ENCODE measurements around the gene C1orf174.

- no peak for TF ChIP-seq POLR2A (IDR thresholded peaks at IDR 0.05)
- TF ChIP-seq, protein P1, sequence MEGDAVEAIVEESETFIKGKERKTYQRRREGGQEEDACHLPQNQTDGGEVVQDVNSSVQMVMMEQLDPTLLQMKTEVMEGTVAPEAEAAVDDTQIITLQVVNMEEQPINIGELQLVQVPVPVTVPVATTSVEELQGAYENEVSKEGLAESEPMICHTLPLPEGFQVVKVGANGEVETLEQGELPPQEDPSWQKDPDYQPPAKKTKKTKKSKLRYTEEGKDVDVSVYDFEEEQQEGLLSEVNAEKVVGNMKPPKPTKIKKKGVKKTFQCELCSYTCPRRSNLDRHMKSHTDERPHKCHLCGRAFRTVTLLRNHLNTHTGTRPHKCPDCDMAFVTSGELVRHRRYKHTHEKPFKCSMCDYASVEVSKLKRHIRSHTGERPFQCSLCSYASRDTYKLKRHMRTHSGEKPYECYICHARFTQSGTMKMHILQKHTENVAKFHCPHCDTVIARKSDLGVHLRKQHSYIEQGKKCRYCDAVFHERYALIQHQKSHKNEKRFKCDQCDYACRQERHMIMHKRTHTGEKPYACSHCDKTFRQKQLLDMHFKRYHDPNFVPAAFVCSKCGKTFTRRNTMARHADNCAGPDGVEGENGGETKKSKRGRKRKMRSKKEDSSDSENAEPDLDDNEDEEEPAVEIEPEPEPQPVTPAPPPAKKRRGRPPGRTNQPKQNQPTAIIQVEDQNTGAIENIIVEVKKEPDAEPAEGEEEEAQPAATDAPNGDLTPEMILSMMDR (IDR thresholded peaks at IDR 0.05) = no peak
Measured at GRCh38 chr1:3891329-3891865, 8.7 kb downstream of the C1orf174 start.
